ENCODE results near the gene SMAD1. TPM values are rescaled to one million over a fixed set of nuclear protein-coding genes. Genes with fewer than 3 reads are reported as not detected.

The SMAD1 gene
- total RNA-seq, 2 experiments from 2014 or later = 9.7 to 11.5 TPM

DNA sequence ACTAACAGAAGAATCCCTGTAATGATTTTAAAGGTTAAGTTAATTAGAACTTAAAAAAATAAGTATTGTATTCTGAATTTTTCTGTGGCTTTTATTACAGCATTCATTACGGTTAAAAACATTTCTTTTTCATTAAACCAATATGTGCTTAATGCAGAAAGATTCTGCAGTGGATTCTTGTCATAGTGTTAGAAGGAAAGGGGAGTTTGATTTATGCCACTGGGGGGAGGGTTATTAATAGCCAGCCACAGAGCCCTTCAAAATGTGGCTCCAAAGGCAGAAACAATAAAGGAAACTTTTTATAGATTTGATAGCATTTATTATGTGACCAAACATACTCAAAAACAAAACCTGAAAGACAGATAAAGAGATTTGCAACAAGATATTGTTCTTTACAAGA lies 9.1 kb downstream of the SMAD1 start:
- ATAC-seq (ENCODE audit: poor library complexity) (no peak), DNase-seq (no peak)
- Mint-ChIP-seq H3K4me1 (ENCODE audit: low read depth) (peaks cover 22% of the 10 kb centered on the region), H3K9me3 (no peaks in the 10 kb centered on the region), H3K27ac (no peak overlapping the region), H3K27me3 (no peaks in the 10 kb centered on the region), H3K4me3 (no peak overlapping the region), H3K36me3 (ENCODE audit: low read depth) (no peaks in the 10 kb centered on the region)
- ChIA-PET CTCF (no interaction called here), POLR2A (no interaction called here)
- H3K4me3 ChIP-seq (ENCODE audit: low read length) = no peak overlapping the region
- H3K27me3 ChIP-seq (ENCODE audit: control insufficient read depth in 1 of 2, insufficient read depth in 2 of 2, low read length in 2 of 2) = no peaks in the 10 kb centered on the region
- no peaks in the 10 kb centered on the region for H3K4me1 ChIP-seq (ENCODE audit: insufficient read depth, low read length)
- no peak overlapping the region for H3K27ac ChIP-seq (ENCODE audit: low read depth in 1 of 2, low read length in 2 of 2)
- TF ChIP-seq, protein P1, sequence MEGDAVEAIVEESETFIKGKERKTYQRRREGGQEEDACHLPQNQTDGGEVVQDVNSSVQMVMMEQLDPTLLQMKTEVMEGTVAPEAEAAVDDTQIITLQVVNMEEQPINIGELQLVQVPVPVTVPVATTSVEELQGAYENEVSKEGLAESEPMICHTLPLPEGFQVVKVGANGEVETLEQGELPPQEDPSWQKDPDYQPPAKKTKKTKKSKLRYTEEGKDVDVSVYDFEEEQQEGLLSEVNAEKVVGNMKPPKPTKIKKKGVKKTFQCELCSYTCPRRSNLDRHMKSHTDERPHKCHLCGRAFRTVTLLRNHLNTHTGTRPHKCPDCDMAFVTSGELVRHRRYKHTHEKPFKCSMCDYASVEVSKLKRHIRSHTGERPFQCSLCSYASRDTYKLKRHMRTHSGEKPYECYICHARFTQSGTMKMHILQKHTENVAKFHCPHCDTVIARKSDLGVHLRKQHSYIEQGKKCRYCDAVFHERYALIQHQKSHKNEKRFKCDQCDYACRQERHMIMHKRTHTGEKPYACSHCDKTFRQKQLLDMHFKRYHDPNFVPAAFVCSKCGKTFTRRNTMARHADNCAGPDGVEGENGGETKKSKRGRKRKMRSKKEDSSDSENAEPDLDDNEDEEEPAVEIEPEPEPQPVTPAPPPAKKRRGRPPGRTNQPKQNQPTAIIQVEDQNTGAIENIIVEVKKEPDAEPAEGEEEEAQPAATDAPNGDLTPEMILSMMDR (IDR thresholded peaks at IDR 0.05) = no peak
- intact Hi-C loops (cut with DNase I, micrococcal nuclease) = no loop called here
- no peaks in the 10 kb centered on the region for H3K9me3 ChIP-seq (ENCODE audit: control insufficient read depth in 1 of 2, insufficient read depth in 1 of 2, low read length in 2 of 2)
- no peaks in the 10 kb centered on the region for H3K36me3 ChIP-seq (ENCODE audit: insufficient read depth, low read length)

DNA sequence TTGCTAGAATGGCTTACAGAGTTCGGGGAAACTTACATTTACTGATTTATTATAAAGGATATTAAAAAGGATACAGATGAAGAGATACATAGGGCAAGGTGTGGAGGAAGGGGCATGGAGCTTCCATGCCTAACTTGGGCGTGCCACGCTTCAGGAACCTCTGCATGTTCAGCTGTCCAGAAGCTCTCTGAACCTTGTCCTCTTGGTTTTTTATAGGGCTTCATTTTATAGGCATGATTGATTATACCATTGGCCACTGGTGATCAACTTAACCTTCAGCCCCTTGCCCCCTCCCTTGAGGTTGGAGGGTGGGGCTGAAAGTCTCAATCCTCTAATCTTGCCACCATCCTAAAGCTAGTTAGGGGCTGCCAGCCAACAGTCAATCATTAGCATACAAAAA lies 10.7 kb downstream of the SMAD1 start:
- POLR2A ChIA-PET = no interaction called here
- Mint-ChIP-seq H3K27ac (no peak overlapping the region), H3K36me3 (ENCODE audit: low read depth) (no peaks in the 10 kb centered on the region), H3K4me3 (no peak overlapping the region), H3K27me3 (no peaks in the 10 kb centered on the region), H3K9me3 (no peaks in the 10 kb centered on the region), H3K4me1 (ENCODE audit: low read depth) (peaks cover 26% of the 10 kb centered on the region)
- ATAC-seq (ENCODE audit: poor library complexity) (no peak), DNase-seq (no peak)
- no peaks in the 10 kb centered on the region for H3K27me3 ChIP-seq (ENCODE audit: control insufficient read depth in 1 of 2, insufficient read depth in 2 of 2, low read length in 2 of 2)
- H3K4me3 ChIP-seq (ENCODE audit: low read length) = no peak overlapping the region
- no peaks in the 10 kb centered on the region for H3K4me1 ChIP-seq (ENCODE audit: insufficient read depth, low read length)
- no peaks in the 10 kb centered on the region for H3K9me3 ChIP-seq (ENCODE audit: control insufficient read depth in 1 of 2, insufficient read depth in 1 of 2, low read length in 2 of 2)
- intact Hi-C loops (cut with DNase I, micrococcal nuclease) = no loop called here
- no peak overlapping the region for H3K27ac ChIP-seq (ENCODE audit: low read depth in 1 of 2, low read length in 2 of 2)
- CTCF ChIA-PET = no interaction called here
- H3K36me3 ChIP-seq (ENCODE audit: insufficient read depth, low read length) = no peaks in the 10 kb centered on the region
- TF ChIP-seq, protein P1 (IDR thresholded peaks at IDR 0.05) = no peak

DNA sequence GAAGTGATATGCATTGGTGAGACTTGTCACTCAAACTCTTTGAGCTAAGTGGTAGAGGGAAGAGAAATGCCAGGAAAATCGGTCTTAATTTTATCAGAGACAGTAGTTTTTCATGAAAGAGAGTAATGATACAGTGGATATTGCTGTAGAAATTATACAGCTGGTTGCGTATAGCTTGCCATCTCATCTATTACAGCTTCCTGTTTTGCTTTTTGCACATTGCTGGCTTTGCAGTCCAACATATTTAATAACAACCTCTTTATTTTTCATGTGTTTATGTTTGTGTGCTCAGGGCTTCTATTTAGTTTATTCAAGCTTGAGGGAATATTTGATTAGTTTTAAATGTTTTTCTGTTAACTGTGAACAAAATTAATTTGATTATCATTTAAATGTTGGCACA lies 11.5 kb downstream of the SMAD1 start:
- Mint-ChIP-seq H3K36me3 (ENCODE audit: low read depth) (no peaks in the 10 kb centered on the region), H3K4me1 (ENCODE audit: low read depth) (peaks cover 34% of the 10 kb centered on the region), H3K27me3 (no peaks in the 10 kb centered on the region), H3K9me3 (no peaks in the 10 kb centered on the region), H3K4me3 (no peak overlapping the region), H3K27ac (no peak overlapping the region)
- DNase-seq (no peak), ATAC-seq (ENCODE audit: poor library complexity) (no peak)
- intact Hi-C loops (cut with DNase I, micrococcal nuclease) = no loop called here
- TF ChIP-seq, protein P1 (IDR thresholded peaks at IDR 0.05) = no peak
- Histone ChIP-seq H3K4me1 (ENCODE audit: insufficient read depth, low read length) (no peaks in the 10 kb centered on the region), H3K27ac (ENCODE audit: low read depth in 1 of 2, low read length in 2 of 2) (no peak overlapping the region), H3K4me3 (ENCODE audit: low read length) (no peak overlapping the region), H3K27me3 (ENCODE audit: control insufficient read depth in 1 of 2, insufficient read depth in 2 of 2, low read length in 2 of 2) (no peaks in the 10 kb centered on the region), H3K9me3 (ENCODE audit: control insufficient read depth in 1 of 2, insufficient read depth in 1 of 2, low read length in 2 of 2) (no peaks in the 10 kb centered on the region), H3K36me3 (ENCODE audit: insufficient read depth, low read length) (no peaks in the 10 kb centered on the region)
- POLR2A ChIA-PET = interaction anchor here (1.2 kb wide), 1 partner anchor 10 kb away, joined by 3 read pairs; no protein-coding TSS in a partner anchor
- CTCF ChIA-PET = no interaction called here
